SH-SY5Y (cell line): ENCODE results near the gene ZNF561.

Experiments
- GATA2 ChIP-seq: IDR thresholded peaks from 2 replicates; pipeline ENCODE4 v1.6.1; 2011; ENCODE audit warnings: mild to moderate bottlenecking, low read depth, low read length
- GATA3 ChIP-seq: IDR thresholded peaks from 2 replicates; pipeline ENCODE4 v1.6.1; 2011; ENCODE audit warnings: low read depth, mild to moderate bottlenecking, low read length, moderate library complexity

DNA sequence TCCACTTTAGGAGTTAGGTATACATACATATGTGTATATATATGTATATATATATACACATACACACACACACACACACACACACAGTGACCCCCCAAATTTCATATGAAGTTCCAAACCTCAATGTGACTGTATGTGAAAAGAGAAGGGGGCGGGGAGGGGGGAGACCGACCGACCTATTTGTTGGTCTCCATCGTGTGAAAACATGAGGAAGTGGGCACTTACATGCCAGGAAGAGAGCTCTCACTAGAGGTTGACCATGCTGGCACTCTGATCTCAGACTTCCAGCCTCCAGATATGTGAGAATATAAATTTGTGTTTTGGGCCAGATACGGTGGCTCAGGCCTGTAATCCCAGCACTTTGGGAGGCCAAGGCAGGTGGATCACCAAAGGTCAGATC is 29.3 kb upstream of the ZNF561 start:
- TF ChIP-seq GATA2 = no peak
- no peak for TF ChIP-seq GATA3
